ENCODE measurements around the gene RPS6KB1. TPM values are rescaled to one million over a fixed set of nuclear protein-coding genes. Genes with fewer than 3 reads are reported as not detected.

RPS6KB1 gene
- total RNA-seq, 1 experiment from 2014 or later: 75.7 TPM

DNA sequence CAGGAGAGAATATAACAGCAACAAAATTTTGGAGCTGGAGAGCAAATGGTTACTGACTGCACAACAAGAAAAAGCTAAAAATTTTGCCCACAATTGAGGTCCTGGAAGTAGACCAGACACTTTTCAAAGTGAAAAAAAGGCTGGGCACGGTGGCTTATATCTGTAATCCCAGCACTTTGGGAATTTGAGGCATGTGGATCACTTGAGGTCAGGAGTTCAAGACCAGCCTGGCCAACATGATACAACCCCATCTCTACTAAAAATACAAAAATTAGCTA, 23.0 kb upstream of the RPS6KB1 start (continued):
- no peak for TF ChIP-seq CEBPB (IDR thresholded peaks at IDR 0.05; ENCODE audit: low read depth)
- TF ChIP-seq, protein P1, sequence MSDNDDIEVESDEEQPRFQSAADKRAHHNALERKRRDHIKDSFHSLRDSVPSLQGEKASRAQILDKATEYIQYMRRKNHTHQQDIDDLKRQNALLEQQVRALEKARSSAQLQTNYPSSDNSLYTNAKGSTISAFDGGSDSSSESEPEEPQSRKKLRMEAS (IDR thresholded peaks at IDR 0.05): no peak
- no peak for TF ChIP-seq SRF (IDR thresholded peaks at IDR 0.05; ENCODE audit: low read depth)
- TF ChIP-seq JUND (IDR thresholded peaks at IDR 0.05): no peak
- no peak for TF ChIP-seq FOSL1 (IDR thresholded peaks at IDR 0.05; ENCODE audit: low read depth)
- no peak for TF ChIP-seq CBX3 (IDR thresholded peaks at IDR 0.05; ENCODE audit: low read depth)
- TF ChIP-seq, protein P2, sequence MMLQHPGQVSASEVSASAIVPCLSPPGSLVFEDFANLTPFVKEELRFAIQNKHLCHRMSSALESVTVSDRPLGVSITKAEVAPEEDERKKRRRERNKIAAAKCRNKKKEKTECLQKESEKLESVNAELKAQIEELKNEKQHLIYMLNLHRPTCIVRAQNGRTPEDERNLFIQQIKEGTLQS (IDR thresholded peaks at IDR 0.05): no peak
- no peak for TF ChIP-seq SP1 (IDR thresholded peaks at IDR 0.05; ENCODE audit: low read depth)

DNA sequence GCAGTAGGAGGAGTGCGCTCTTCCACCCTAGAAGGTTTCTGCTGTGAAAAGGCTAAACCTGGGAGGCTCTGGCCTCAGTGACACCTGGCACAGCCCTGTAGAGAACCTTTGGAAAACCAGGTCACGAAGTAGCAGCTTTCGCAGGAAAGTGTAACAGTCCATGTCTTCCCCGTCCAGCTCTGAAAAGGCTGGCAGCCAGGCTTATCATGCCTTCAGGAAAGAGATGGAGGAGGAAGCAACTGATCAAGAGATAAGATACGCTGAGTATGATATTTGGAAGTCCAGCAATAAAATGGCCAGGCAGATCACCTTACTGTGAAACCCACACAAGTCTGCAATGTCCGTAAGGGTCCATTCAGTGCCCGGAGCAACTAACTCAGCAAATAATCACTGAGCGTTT, 22.4 kb upstream of the RPS6KB1 start:
- H4K20me1 ChIP-seq (ENCODE audit: insufficient read depth): no peaks in the 10 kb centered on the region
- H3K4me1 ChIP-seq (ENCODE audit: control insufficient read depth in 1 of 2, insufficient read depth in 2 of 2, low read length in 2 of 2): 0 out of 4 replicates have a peak, but pooled peaks cover 4 to 5% of the 10 kb centered on the region in 2 experiments
- ChIA-PET RAD21 (ENCODE audit: low non-redundant PET in 1 of 2, low total read pairs in 2 of 2, uncharacterized antibody in 2 of 2, unreplicated experiment in 2 of 2) (no interaction called here), CTCF (interaction anchor here (2.2 kb wide), 1 partner anchor 11 kb away, joined by 8 read pairs; no protein-coding TSS in a partner anchor), POLR2A (no interaction called here)
- no peak overlapping the region for H3K4me2 ChIP-seq (ENCODE audit: low read length)
- H3K27me3 ChIP-seq (ENCODE audit: insufficient read depth, low read length): no peaks in the 10 kb centered on the region
- no TSS peak for BruUV-seq (replicated peaks)
- H3K79me2 ChIP-seq (ENCODE audit: insufficient read depth, low read length): no peaks in the 10 kb centered on the region
- H3K36me3 ChIP-seq (ENCODE audit: control insufficient read depth in 1 of 2, insufficient read depth in 2 of 2, low read length in 2 of 2): peaks cover 7 to 10% of the 10 kb centered on the region in 2 experiments; a peak in 3 of 4 replicates
- ATAC-seq (no peak), DNase-seq (ENCODE audit: low read depth, low spot score) (no peak)
- H3K9ac ChIP-seq (ENCODE audit: low read length): no peak overlapping the region
- intact Hi-C loops (cut with micrococcal nuclease): no loop called here
- no peak overlapping the region for H3K4me3 ChIP-seq (replicated peaks in 1 of 2; ENCODE audit: low read depth in 1 of 2, low read length in 2 of 2)
- no peak for TF ChIP-seq JUND (IDR thresholded peaks at IDR 0.05)
- no peak for TF ChIP-seq ELF1 (IDR thresholded peaks at IDR 0.05; ENCODE audit: borderline replicate concordance, low read depth)
- TF ChIP-seq FOSL1 (IDR thresholded peaks at IDR 0.05; ENCODE audit: low read depth): no peak
- no peak for TF ChIP-seq POLR2A (IDR thresholded peaks at IDR 0.05; ENCODE audit: borderline replicate concordance, extremely low read depth, insufficient read depth, insufficient read length)
- TF ChIP-seq, protein P3, sequence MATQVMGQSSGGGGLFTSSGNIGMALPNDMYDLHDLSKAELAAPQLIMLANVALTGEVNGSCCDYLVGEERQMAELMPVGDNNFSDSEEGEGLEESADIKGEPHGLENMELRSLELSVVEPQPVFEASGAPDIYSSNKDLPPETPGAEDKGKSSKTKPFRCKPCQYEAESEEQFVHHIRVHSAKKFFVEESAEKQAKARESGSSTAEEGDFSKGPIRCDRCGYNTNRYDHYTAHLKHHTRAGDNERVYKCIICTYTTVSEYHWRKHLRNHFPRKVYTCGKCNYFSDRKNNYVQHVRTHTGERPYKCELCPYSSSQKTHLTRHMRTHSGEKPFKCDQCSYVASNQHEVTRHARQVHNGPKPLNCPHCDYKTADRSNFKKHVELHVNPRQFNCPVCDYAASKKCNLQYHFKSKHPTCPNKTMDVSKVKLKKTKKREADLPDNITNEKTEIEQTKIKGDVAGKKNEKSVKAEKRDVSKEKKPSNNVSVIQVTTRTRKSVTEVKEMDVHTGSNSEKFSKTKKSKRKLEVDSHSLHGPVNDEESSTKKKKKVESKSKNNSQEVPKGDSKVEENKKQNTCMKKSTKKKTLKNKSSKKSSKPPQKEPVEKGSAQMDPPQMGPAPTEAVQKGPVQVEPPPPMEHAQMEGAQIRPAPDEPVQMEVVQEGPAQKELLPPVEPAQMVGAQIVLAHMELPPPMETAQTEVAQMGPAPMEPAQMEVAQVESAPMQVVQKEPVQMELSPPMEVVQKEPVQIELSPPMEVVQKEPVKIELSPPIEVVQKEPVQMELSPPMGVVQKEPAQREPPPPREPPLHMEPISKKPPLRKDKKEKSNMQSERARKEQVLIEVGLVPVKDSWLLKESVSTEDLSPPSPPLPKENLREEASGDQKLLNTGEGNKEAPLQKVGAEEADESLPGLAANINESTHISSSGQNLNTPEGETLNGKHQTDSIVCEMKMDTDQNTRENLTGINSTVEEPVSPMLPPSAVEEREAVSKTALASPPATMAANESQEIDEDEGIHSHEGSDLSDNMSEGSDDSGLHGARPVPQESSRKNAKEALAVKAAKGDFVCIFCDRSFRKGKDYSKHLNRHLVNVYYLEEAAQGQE (IDR thresholded peaks at IDR 0.05; ENCODE audit: low read depth): no peak
- TF ChIP-seq EGR1 (IDR thresholded peaks at IDR 0.05; ENCODE audit: low read depth): no peak
- no peak for TF ChIP-seq ZFX (IDR thresholded peaks at IDR 0.05)
- no peak for TF ChIP-seq EZH2 (IDR thresholded peaks at IDR 0.05)
- no peak for TF ChIP-seq RAD21 (IDR thresholded peaks at IDR 0.05; ENCODE audit: low read depth)
- TF ChIP-seq, protein P4, sequence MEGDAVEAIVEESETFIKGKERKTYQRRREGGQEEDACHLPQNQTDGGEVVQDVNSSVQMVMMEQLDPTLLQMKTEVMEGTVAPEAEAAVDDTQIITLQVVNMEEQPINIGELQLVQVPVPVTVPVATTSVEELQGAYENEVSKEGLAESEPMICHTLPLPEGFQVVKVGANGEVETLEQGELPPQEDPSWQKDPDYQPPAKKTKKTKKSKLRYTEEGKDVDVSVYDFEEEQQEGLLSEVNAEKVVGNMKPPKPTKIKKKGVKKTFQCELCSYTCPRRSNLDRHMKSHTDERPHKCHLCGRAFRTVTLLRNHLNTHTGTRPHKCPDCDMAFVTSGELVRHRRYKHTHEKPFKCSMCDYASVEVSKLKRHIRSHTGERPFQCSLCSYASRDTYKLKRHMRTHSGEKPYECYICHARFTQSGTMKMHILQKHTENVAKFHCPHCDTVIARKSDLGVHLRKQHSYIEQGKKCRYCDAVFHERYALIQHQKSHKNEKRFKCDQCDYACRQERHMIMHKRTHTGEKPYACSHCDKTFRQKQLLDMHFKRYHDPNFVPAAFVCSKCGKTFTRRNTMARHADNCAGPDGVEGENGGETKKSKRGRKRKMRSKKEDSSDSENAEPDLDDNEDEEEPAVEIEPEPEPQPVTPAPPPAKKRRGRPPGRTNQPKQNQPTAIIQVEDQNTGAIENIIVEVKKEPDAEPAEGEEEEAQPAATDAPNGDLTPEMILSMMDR (IDR thresholded peaks at IDR 0.05 in 2 of 3, conservative IDR thresholded peaks at IDR 0.05 in 1 of 3; ENCODE audit: borderline replicate concordance in 1 of 3, insufficient read depth in 1 of 3, low read depth in 2 of 3, low read length in 2 of 3): no peak
- TF ChIP-seq POLR2AphosphoS5 (IDR thresholded peaks at IDR 0.05; ENCODE audit: low read depth, low read length): no peak
- TF ChIP-seq SIN3A (IDR thresholded peaks at IDR 0.05; ENCODE audit: low read depth): no peak
- no peak for TF ChIP-seq ZNF274 (IDR thresholded peaks at IDR 0.05; ENCODE audit: low read depth, low read length)
- TF ChIP-seq SRF (IDR thresholded peaks at IDR 0.05; ENCODE audit: low read depth): no peak
- no peaks in the 10 kb centered on the region for H3K9me2 ChIP-seq (ENCODE audit: insufficient read depth)
- H2AFZ ChIP-seq (ENCODE audit: low read depth, low read length, poor library complexity, severe bottlenecking): no peak overlapping the region
- H3K9me3 ChIP-seq (ENCODE audit: control insufficient read depth in 1 of 2, insufficient read depth in 1 of 2, low read depth in 1 of 2, low read length in 2 of 2): no peaks in the 10 kb centered on the region
- no peak overlapping the region for H3K27ac ChIP-seq (ENCODE audit: low read depth, low read length)
